ENCODE data around the gene VDAC2. TPM values are rescaled to one million over a fixed set of nuclear protein-coding genes. Genes with fewer than 3 reads are reported as not detected.

VDAC2 gene
- total and polyA plus RNA-seq, 2 experiments from 2014 or later: 242 to 311 TPM

- no peak for TF ChIP-seq REST (IDR thresholded peaks at IDR 0.05; ENCODE audit: unreplicated experiment)
- TF ChIP-seq ZNF331 (CRISPR knock-in tag; IDR thresholded peaks at IDR 0.05; ENCODE audit: low read depth): no peak
- no peak for TF ChIP-seq EZH2 (IDR thresholded peaks at IDR 0.05; ENCODE audit: low read depth, unreplicated experiment)
- no peak for TF ChIP-seq ETS1 (IDR thresholded peaks at IDR 0.05)
- TF ChIP-seq POLR2AphosphoS5 (IDR thresholded peaks at IDR 0.05; ENCODE audit: low read depth): no peak
- no peak for TF ChIP-seq STAT1 (IDR thresholded peaks at IDR 0.05; ENCODE audit: unreplicated experiment)
Measured at GRCh38 chr10:75186310-75186709, 24.3 kb upstream of the VDAC2 start (continued).

- no peak overlapping the region for H3K4me3 ChIP-seq
Measured at GRCh38 chr10:75187961-75188426, 22.6 kb upstream of the VDAC2 start.

More at GRCh38 chr10:75187961-75188426, 22.6 kb upstream of the VDAC2 start:
- H3K4me1 ChIP-seq (ENCODE audit: insufficient read depth): peaks cover 5% of the 10 kb centered on the region; the same call in 1 of the 2 replicates
- peak; percentile 87 for DNase-seq (ENCODE audit: low spot score)
- no peaks in the 10 kb centered on the region; the same call in 1 of the 2 replicates for H4K20me1 ChIP-seq (replicated peaks; ENCODE audit: insufficient read depth)
- Mint-ChIP-seq H3K27ac (peak overlapping the region; percentile 97), H3K4me1 (peaks cover 40% of the 10 kb centered on the region), H3K27me3 (ENCODE audit: insufficient read depth, low read depth, poor library complexity) (peaks cover 3% of the 10 kb centered on the region), H3K36me3 (ENCODE audit: low read depth) (no peaks in the 10 kb centered on the region), H3K9me3 (no peaks in the 10 kb centered on the region), H3K4me3 (no peak overlapping the region)
- ATAC-seq: peak; percentile 84
- H3K9me2 ChIP-seq (ENCODE audit: insufficient read depth): no peaks in the 10 kb centered on the region
- no peak overlapping the region for H2AFZ ChIP-seq
- TF ChIP-seq CTCF (conservative IDR thresholded peaks at IDR 0.05; ENCODE audit: low read depth in 2 of 2) (peak; percentile 87 to 88), ZNF462 (CRISPR knock-in tag; IDR thresholded peaks at IDR 0.05) (no peak)
- H3K27me3 ChIP-seq (ENCODE audit: insufficient read depth): no peaks in the 10 kb centered on the region
- H3K79me2 ChIP-seq (replicated peaks; ENCODE audit: insufficient read depth): no peaks in the 10 kb centered on the region
- H3K36me3 ChIP-seq (ENCODE audit: insufficient read depth): no peaks in the 10 kb centered on the region
- H3K4me2 ChIP-seq: 0 out of 2 replicates have a peak overlapping the region, but pooled peaks have one; percentile 23
- no peaks in the 10 kb centered on the region; the same call in 1 of the 2 replicates for H3F3A ChIP-seq (replicated peaks; ENCODE audit: low read depth)
- H3K27ac ChIP-seq (ENCODE audit: low read depth): peak overlapping the region; percentile 93

Data from GM23338 (cell line).